Activated T-helper 2 cell treated with anti-CD3 and anti-CD28 coated beads, Interferon-gamma antibody, Interleukin-2, Interleukin-4, amounts not matched to agents 10 μg/mL and 5 μg/mL and 100 μg/mL, durations not matched to agents 14 hours and 24 hours and 36 hours (primary cell): ENCODE data around the gene PDE4D. TPM values are rescaled to one million over a fixed set of nuclear protein-coding genes. Genes with fewer than 3 reads are reported as not detected.
A peak's percentile ranks its signal among the peaks of the same experiment; 100 is the strongest.

Source experiments
- DNase-seq: peaks from one replicate; pipeline ENCODE4 v3.0.0; 2021; ENCODE audit warnings: low spot score
- H3K27ac Mint-ChIP-seq: one replicate; pipeline ENCODE4 v1.8.0; 2021; ENCODE audit warnings: mixed read lengths
- H3K27me3 Mint-ChIP-seq: one replicate; pipeline ENCODE4 v1.8.0; 2021; ENCODE audit warnings: low read depth, mixed read lengths
- H3K36me3 Mint-ChIP-seq: one replicate; pipeline ENCODE4 v1.8.0; 2021; ENCODE audit warnings: low read depth, mixed read lengths
- H3K4me1 Mint-ChIP-seq: one replicate; pipeline ENCODE4 v1.8.0; 2021; ENCODE audit warnings: low read depth, mixed read lengths
- H3K4me3 Mint-ChIP-seq: one replicate; pipeline ENCODE4 v1.8.0; 2021; ENCODE audit warnings: low read depth, mild to moderate bottlenecking, moderate library complexity, mixed read lengths
- H3K9me3 Mint-ChIP-seq: one replicate; pipeline ENCODE4 v1.8.0; 2021; ENCODE audit warnings: mixed read lengths
- intact Hi-C: fragments of 100-400 bp; cut with micrococcal nuclease; formaldehyde crosslinking; loops from one replicate; pipeline ENCODE4 v1.15.1; 2023
- total RNA-seq: library from RNA; stranded (reverse); gene quantifications from 2 replicates; pipeline ENCODE4 v1.2.3, GENCODE V29; 2022

Gene PDE4D
- total RNA-seq, 1 donor from 2014 or later = 102 TPM

DNA sequence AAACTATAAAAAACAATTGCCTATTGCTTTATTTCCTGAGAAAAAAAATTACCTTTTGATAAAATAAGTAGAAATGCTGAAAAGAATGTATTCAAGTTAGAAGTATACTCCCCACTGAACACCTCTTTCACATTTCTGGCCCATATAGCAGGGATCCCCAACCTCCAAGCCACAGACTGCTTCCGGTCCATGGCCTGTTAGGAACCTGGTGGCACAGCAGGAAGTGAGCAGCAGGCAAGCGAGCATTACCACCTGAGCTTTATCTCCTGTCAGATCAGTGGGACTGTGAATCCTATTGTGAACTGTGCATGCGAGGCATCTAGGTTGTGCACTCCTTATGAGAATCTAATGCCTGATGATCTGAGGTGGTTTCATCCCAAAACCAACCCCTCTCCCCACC, 746.8 kb downstream of the PDE4D start:
- Mint-ChIP-seq H3K36me3 (no peaks in the 10 kb centered on the region), H3K27me3 (no peaks in the 10 kb centered on the region), H3K9me3 (no peaks in the 10 kb centered on the region), H3K27ac (no peak overlapping the region), H3K4me3 (no peak overlapping the region), H3K4me1 (peaks cover 22% of the 10 kb centered on the region)
- intact Hi-C loops = no loop called here
- no peak for DNase-seq

DNA sequence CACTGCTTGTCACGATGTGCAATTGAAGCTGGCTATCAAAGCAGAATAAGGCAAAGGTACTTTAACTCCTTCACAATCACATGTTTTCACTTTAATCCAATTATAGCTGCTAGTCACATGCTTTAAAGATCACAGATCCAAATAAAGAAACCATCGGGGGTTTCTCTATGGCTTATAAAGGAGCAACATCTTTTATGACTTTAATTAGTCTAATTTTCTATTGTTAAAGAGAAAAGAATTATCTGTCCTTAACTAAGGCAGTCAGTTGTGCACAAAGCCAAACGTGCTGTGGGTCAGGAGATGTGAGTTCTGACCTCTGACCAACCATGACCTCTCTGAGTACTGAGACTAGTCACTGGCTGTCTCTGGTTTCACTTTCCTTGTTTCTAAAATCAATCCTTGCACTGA, 749.6 kb downstream of the PDE4D start:
- intact Hi-C loops = loop anchor here (2.0 kb wide), 1 partner anchor 15 kb away; no protein-coding TSS in a partner anchor
- DNase-seq = no peak

DNA sequence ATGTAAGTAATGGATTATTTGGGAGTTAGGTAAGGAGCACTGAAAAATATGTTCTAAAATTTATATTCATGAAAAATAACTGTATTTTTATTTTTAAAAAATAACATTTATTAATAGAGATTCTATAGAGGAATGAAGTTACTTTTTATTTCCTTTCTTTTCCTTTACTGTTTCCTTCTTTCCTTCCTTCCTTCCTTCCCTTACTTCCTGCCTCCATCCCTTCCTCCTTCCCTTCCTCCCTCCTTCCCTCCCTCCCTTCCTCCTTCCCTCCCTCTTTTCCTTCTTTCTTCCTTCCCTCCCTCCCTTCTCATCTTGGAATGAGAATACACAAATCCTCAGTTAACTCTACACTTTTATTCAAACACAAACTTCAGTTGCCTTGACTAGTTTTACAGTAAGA, 750.6 kb downstream of the PDE4D start:
- H3K4me1 Mint-ChIP-seq = peaks cover 12% of the 10 kb centered on the region
- H3K27ac Mint-ChIP-seq = no peak overlapping the region
- no peak for DNase-seq
- intact Hi-C loops = no loop called here
- H3K9me3 Mint-ChIP-seq = no peaks in the 10 kb centered on the region
- peaks cover 3% of the 10 kb centered on the region for H3K36me3 Mint-ChIP-seq
- no peaks in the 10 kb centered on the region for H3K27me3 Mint-ChIP-seq
- no peak overlapping the region for H3K4me3 Mint-ChIP-seq

More for the DNA sequence above, 749.6 kb downstream of the PDE4D start:
- Mint-ChIP-seq H3K36me3 (peaks cover 3% of the 10 kb centered on the region), H3K9me3 (no peaks in the 10 kb centered on the region), H3K27ac (no peak overlapping the region), H3K4me1 (peaks cover 8% of the 10 kb centered on the region), H3K4me3 (no peak overlapping the region), H3K27me3 (no peaks in the 10 kb centered on the region)

DNA sequence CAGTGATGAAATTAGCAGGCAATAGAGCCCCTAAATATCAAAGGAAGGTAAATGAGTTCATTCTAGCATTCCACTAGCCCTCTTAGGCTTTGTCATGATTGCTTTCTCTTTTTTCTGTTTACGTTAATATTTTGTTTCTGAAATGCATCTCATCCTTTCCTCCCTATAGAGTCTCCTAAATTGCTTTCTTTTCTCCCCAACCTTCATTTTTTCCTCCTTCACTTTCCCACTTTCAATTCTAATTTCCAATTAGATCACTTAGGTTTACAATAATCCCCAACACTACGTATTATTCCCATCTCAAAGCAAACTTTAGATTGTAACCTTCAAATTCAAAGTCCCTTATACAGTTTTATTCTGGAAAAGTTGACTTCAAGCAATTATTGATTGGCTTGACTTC, 751.4 kb downstream of the PDE4D start:
- no peak overlapping the region for H3K4me3 Mint-ChIP-seq
- H3K36me3 Mint-ChIP-seq = peaks cover 3% of the 10 kb centered on the region
- H3K4me1 Mint-ChIP-seq = peaks cover 12% of the 10 kb centered on the region
- H3K27me3 Mint-ChIP-seq = no peaks in the 10 kb centered on the region
- intact Hi-C loops = no loop called here
- no peaks in the 10 kb centered on the region for H3K9me3 Mint-ChIP-seq
- no peak overlapping the region for H3K27ac Mint-ChIP-seq
- no peak for DNase-seq

DNA sequence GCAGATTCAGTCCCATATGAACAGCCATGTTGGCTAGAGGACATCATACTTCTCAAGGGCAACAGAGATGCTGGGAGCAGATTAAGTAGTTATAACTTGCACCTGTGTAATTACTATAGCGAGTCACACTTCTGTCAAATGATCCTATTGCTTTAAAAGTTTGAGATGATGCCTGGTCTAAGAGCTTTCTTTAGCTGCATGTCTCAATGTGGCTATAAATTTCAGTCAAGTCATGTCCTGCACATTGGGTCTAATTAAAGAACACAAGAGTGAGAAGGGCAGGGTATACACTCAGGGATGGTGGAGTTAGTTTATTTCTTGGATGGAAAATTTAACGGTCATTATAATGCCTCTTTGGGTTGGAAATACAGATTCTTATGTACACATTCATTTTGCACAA, 753.4 kb downstream of the PDE4D start:
- intact Hi-C loops = no loop called here
- Mint-ChIP-seq H3K9me3 (no peaks in the 10 kb centered on the region), H3K27me3 (no peaks in the 10 kb centered on the region)

DNA sequence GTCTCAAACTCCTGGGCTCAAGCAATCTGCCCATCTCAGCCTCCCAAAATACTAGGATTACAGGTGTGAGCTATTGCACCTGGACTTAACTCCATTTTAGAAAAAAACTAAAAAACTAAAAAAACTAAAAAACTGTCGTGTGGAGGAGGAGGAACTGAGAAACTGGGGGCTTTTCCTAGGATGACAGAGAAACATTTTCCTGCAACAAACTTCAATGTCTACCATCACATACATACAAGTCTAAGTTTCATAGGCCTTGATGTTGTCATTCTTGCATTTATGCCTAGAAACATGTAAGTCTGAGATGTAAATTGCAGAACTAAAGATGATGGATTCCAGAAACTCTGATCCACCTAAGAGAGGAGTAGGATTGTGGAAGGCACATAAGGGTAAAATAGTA, 753.8 kb downstream of the PDE4D start:
- Mint-ChIP-seq H3K36me3 (peaks cover 3% of the 10 kb centered on the region), H3K9me3 (no peaks in the 10 kb centered on the region)

More for the DNA sequence above, 753.4 kb downstream of the PDE4D start:
- Mint-ChIP-seq H3K27ac (no peak overlapping the region), H3K4me3 (no peak overlapping the region), H3K4me1 (peaks cover 12% of the 10 kb centered on the region), H3K36me3 (peaks cover 3% of the 10 kb centered on the region)
- DNase-seq = no peak

DNA sequence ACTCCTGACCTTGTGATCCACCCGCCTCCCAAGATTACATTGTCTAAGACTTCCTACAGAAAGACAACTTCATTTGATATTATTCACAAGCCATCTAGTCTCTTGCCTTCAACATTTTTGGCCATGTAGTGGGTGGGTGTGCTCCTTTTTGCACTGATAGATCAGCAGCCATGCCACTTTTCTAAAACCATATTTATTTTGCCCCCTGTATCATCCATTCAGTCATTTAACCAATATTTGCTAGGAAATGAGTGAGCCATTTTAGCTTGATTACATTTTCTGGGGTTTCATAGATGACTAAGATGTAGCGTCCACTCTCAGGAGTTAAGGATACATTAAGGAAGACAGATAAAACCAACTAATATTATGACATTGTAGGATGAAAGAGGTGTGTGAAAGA, 755.0 kb downstream of the PDE4D start:
- Mint-ChIP-seq H3K4me3 (no peak overlapping the region), H3K27ac (no peak overlapping the region), H3K36me3 (peaks cover 6% of the 10 kb centered on the region), H3K27me3 (no peaks in the 10 kb centered on the region), H3K4me1 (peaks cover 15% of the 10 kb centered on the region), H3K9me3 (no peaks in the 10 kb centered on the region)
- no peak for DNase-seq
- intact Hi-C loops = no loop called here

More for the DNA sequence above, 753.8 kb downstream of the PDE4D start:
- peaks cover 14% of the 10 kb centered on the region for H3K4me1 Mint-ChIP-seq
- intact Hi-C loops = no loop called here
- H3K4me3 Mint-ChIP-seq = no peak overlapping the region
- no peak for DNase-seq
- H3K27me3 Mint-ChIP-seq = no peaks in the 10 kb centered on the region
- H3K27ac Mint-ChIP-seq = no peak overlapping the region

DNA sequence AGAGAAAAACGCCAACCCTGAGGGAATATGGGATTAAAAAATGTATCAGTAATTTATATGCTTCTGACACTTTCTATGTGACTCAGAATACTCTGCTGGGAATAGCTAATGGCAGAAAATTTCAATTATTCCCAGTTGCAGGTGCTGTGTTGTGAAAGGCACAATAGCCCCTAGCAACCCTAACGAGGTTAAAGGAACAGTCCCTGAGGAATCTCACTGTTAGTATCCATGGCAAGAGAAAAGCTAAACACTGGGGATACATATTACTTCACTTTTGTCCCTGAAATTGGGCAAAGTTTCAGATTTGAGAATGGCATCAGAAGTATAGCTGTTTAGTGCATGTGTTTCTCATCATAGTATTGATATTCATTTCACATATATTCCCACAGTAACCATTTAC, 755.7 kb downstream of the PDE4D start:
- Mint-ChIP-seq H3K36me3 (peaks cover 6% of the 10 kb centered on the region), H3K27me3 (no peaks in the 10 kb centered on the region), H3K4me3 (no peak overlapping the region), H3K9me3 (no peaks in the 10 kb centered on the region), H3K27ac (no peak overlapping the region), H3K4me1 (peaks cover 15% of the 10 kb centered on the region)
- intact Hi-C loops = no loop called here
- no peak for DNase-seq

DNA sequence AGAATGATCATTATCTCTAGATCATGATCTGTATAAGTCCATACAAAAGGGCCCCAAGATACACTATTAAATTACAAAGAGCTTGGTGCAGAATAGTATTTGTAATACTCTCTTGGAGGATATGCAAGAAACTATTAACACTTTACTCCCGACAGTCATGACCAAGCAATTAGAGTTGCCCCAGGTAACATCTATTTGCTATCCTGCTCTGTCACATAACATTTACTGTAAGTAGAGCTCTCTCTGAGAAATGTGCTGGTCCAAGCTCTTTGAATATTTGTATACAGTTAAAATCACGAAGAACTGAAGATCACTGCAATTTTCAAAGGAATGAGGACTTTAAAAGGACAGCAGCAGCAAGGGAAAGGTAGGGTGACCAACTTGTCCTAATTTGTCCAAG, 757.0 kb downstream of the PDE4D start:
- no peak overlapping the region for H3K4me3 Mint-ChIP-seq
- H3K36me3 Mint-ChIP-seq = peaks cover 9% of the 10 kb centered on the region
- H3K27me3 Mint-ChIP-seq = no peaks in the 10 kb centered on the region
- peaks cover 19% of the 10 kb centered on the region for H3K4me1 Mint-ChIP-seq
- DNase-seq = no peak
- H3K9me3 Mint-ChIP-seq = no peaks in the 10 kb centered on the region
- intact Hi-C loops = no loop called here
- H3K27ac Mint-ChIP-seq = no peak overlapping the region

DNA sequence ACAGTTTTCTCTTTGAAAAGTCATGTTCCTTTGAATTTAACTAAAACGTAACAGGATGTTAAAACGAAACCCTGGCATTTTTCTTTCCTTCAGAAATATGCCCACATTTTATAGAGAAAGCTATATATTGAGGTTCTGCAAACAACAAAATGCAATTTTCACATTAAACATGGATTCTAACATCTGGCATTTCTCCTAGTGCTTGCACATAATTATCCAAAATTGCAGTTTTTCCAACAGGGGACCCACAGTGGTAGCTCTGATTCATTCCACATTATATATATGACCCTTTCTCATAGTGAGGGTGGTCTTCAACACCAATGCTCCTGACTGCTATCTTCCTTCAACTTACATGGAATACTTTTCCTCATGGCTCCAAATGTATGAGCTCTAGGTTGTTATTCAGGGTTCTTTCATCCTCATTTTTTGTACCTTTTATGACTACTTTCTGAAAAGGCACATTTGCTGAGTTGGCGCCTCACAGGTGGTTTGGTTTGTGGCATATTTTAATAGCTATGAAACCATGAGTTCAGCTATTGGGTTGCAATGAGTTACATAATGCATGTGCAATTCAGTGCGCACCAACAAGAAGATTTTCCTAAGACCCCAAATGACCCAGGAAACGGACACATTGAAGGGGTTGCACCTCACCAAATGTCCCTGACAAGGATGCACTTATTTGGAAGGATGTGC, 758.9 kb downstream of the PDE4D start:
- intact Hi-C loops = no loop called here
- DNase-seq = no peak
- H3K27ac Mint-ChIP-seq = no peak overlapping the region
- no peaks in the 10 kb centered on the region for H3K27me3 Mint-ChIP-seq
- H3K9me3 Mint-ChIP-seq = no peaks in the 10 kb centered on the region
- peaks cover 33% of the 10 kb centered on the region for H3K4me1 Mint-ChIP-seq
- H3K36me3 Mint-ChIP-seq = peaks cover 6% of the 10 kb centered on the region
- no peak overlapping the region for H3K4me3 Mint-ChIP-seq

DNA sequence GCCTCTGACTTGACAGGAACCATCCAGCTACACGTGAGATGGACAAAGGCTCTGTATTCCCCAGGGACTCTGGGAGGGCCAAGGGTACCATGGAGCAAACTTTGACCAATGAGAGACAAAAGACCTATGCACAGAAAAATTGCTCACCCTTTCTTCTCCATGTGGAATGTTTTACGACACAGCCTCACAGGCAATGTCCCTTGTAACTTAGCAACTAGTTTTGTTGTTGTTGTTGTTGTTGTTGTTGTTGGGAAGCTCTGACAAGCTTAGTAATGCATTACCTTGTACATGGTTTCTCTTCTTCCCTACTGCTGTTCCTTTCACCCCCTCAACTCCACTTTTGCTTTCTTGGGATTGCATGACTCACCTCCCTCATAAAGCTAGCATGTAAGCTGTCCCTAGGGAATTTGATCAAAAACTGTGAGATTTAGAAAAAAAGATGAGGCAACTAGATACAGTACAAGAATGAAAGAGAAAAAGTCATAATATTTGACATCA, 759.7 kb downstream of the PDE4D start:
- Mint-ChIP-seq H3K27ac (no peak overlapping the region), H3K27me3 (no peaks in the 10 kb centered on the region), H3K4me1 (peaks cover 31% of the 10 kb centered on the region), H3K4me3 (no peak overlapping the region), H3K36me3 (peaks cover 6% of the 10 kb centered on the region), H3K9me3 (no peaks in the 10 kb centered on the region)
- intact Hi-C loops = no loop called here
- DNase-seq = no peak

DNA sequence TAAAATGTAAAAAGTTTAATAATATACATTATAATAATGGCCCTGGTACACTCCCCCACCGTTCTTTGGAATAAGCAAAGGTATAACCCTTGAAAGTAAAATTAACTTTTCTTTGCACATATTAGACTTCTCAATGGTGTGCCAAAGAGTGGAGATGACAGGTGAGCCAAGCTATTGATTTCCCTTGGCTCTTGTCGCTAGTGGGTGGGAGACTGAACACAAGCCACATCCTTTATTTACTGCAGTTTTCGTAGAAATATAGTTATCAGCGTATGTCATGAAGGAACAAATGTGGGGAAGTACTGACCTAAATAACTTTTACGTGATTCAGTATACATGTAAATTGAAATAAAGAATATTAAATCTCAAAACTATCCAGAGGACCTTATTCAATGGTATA, 761.4 kb downstream of the PDE4D start:
- DNase-seq = no peak
- Mint-ChIP-seq H3K4me1 (peaks cover 29% of the 10 kb centered on the region), H3K4me3 (no peak overlapping the region), H3K36me3 (peaks cover 6% of the 10 kb centered on the region), H3K27me3 (no peaks in the 10 kb centered on the region), H3K27ac (no peak overlapping the region), H3K9me3 (no peaks in the 10 kb centered on the region)
- intact Hi-C loops = no loop called here

DNA sequence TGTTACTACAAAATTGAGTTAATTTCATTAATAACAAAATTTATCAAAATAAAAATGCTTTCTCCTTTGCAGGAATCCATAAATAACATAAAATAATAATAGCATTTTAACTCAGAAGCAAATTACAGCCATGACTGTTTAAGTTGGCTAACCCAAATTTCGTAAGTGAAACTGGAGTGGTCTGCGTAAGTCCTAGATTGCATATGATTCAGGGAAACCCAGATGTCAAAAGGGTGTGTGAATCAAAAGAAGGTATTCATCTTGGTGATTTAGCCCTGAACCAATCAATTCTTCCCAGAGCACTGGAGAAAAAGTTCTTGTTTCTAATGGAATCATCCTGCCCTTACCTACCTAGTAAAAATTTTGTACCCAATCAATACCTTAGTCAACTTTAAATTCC, 763.1 kb downstream of the PDE4D start:
- Mint-ChIP-seq H3K36me3 (peaks cover 6% of the 10 kb centered on the region), H3K4me3 (no peak overlapping the region), H3K27ac (peak overlapping the region; percentile 12), H3K9me3 (no peaks in the 10 kb centered on the region), H3K27me3 (no peaks in the 10 kb centered on the region), H3K4me1 (peaks cover 29% of the 10 kb centered on the region)
- intact Hi-C loops = no loop called here
- DNase-seq = no peak
